ENCODE data around the gene AAMDC.
"Not testable (repeated sequence)": the region's sequence is repeated elsewhere in the genome, so short reads cannot be mapped to it uniquely, and the experiment has no call there.

The AAMDC gene

DNA sequence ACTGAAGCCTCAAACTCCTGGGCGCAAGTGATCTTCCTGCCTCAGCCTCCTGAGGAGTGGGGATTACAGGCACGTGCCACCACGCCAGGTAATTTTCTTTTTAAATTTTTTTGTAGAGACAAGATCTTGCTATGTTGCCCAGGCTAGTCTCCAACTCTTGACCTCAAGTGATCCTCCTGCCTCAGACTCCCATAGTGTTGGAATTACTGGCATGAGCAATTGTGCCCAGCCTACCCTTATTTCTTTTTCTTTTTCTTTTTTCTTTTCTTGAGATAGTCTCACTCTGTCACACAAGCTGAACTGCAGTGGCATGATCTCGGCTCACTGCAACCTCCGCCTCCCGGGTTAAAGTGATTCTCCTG, 63.9 kb downstream of the AAMDC start:
- DNase-seq (ENCODE audit: low read depth), result no peak

DNA sequence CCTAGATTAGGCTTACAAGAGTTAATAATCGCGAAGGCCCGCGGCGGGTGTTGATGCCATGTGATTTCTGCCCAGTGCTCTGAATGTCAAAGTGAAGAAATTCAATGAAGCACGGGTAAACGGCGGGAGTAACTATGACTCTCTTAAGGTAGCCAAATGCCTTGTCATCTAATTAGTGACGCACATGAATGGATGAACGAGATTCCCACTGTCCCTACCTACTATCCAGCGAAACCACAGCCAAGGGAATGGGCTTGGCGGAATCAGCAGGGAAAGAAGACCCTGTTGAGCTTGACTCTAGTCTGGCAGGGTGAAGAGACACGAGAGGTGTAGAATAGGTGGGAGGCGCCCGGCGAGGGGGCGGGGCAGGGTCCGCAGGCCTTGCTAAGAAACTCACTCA, 65.5 kb downstream of the AAMDC start:
- DNase-seq (ENCODE audit: low read depth), result no peak

- DNase-seq (ENCODE audit: low read depth), result not testable (repeated sequence)
Measured at GRCh38 chr11:77889045-77889444, 68.1 kb downstream of the AAMDC start.

DNA sequence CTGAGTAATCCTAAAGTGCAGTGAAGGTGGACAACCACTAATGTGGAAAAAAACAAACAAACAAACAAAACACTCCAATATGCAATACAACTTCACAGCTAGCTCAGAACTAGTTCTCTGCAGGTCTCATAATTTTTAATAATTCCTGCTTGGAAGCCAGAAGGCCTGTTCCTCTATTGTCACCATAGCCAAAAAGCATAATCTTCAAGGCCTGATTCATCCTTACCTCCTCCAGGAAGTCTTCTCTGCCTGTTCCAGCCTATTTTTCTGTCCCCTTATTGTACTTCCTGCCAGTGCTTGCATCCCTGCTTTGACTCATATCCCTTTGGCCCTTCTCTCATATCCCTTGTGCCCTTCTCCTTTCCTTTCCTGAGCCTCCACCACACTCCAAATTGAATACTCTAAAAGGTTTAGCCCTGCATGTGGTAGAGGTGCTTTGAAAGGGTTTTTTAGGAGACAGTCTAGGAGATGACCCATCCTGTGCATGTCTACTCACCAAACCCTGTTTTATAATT, 69.2 kb downstream of the AAMDC start:
- not testable (repeated sequence) for DNase-seq (ENCODE audit: low read depth)

GRCh38 chr11:77890619-77891056, 69.7 kb downstream of the AAMDC start:
- DNase-seq (ENCODE audit: low read depth), result not testable (repeated sequence)

DNA sequence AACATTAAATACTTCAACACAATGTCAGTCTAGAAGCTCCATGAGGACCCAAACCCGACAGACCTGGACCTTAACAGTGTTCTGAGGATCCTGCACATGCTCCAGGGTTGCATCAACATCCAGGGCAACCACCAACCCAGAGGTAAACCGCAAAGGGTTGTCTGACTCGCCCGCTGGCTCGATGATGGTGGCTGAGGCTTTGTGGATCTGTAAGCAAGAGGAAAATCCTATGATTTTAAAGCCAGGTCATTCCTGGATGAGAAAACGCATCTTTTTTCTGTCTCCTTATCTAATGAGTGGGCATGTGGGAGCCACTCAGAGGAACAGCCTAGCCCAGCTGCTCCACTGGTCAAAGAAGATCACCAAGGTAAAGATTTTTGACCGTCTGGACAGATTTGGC, 70.3 kb downstream of the AAMDC start:
- not testable (repeated sequence) for DNase-seq (ENCODE audit: low read depth)

DNA sequence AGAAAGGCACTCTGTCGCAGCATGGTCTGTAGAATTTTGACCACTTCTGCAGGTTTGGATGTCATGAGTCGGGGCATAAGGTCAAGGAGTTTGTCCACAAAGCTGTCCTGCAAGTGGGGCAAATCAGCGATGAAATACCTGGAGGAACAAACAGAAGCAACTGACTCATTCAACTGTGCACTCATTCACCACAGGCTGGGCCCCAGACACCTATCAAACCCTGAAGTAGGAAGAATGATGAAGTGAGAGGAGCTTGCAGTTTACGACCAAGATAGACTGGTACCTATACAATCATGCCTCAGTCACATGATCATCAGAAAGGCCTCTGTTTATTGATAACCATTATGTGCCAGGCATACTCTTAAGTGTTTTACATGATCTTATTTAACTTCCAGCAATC, 70.8 kb downstream of the AAMDC start:
- not testable (repeated sequence) for DNase-seq (ENCODE audit: low read depth)

GRCh38 chr11:77894949-77895348, 74.0 kb downstream of the AAMDC start:
- not testable (repeated sequence) for DNase-seq (ENCODE audit: low read depth)

DNA sequence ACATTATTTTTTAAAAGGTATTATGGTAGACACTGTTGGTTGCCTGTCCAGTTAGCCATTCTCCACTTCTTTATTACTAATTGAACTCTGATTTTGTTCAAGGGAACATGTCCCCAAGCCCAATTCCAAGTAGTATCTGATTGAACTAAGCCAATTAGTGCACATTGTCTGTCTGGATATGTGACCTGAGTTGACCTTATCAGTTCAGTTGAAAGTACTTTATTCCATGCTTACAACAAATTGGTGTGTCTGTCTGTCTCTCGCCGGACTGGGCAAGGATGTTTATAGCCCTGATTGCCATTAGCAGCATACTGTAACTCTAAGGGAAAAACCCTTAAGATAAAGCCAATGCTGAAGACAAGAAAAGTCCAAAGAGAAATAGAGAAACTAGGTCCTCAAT, 87.9 kb downstream of the AAMDC start:
- DNase-seq (ENCODE audit: low read depth), result no peak

DNA sequence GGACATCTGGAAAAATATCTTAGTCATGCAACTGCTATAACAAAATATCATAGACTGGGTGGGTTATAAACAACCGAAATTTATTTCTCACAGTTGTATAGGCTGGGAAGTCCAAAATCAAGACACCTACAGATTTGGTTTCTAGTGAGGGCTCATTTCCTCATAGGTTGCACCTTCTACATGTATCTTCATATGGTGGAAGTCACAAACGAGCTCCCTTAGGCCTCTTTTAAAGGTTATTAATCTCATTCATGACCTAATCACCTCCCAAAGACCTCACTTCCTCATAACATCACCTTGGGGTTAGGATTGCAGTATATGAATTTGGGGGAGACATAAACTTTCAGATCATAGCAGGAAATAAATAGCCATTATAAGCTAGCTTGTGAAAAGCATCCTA, 88.3 kb downstream of the AAMDC start:
- DNase-seq (ENCODE audit: low read depth), result no peak

DNA sequence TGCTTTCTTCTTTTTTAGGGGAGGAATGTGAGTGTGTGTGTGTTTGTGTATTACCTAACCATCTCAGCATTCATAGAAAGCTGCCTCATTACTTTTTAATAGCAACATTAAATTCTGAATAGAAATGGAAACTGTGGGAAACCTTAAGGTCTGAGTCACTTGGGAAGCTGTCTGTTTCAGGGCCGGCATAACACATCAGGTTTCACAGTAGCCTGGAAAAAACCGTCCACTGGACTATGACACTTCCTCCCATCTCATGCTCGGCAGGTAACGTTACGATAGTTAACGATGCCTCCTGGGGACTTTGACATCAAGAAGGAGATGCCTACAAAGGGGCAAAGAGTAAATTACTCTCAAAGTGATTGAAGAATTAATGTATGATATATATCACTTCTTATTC, 89.9 kb downstream of the AAMDC start:
- not testable (repeated sequence) for DNase-seq (ENCODE audit: low read depth)

DNA sequence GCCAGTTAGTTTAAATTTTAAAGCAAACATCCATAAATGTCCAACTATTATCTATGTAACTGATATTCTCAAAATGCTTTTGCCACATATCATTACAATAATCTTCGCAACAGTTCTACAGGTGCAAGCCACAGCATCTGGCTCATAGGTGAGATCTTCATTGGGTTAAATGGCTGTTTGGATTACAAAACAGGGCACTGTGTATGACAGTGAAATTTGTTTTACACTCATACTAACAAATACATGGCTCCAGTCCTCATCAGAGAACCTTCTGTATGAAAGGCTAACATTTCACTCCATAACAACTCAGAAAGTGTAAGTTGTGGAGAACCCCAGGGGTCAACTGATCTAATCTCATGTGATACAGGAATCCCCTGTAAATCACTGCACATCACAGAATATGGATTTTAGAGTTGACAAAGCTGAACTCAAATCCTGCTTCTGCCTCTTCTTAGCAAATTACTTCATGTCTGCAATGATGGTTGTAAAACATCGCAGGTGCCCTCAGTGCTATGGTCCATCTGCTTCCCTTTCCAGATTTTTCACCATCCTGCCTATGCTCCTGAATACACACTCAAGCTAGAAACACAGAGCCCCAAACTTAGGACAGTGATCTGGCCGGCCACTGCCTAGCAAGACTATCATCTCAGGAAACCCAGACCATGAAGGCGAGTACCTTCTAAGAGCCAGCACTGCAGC, 92.8 kb downstream of the AAMDC start:
- not testable (repeated sequence) for DNase-seq (ENCODE audit: low read depth)

GRCh38 chr11:77914307-77914791, 93.4 kb downstream of the AAMDC start:
- DNase-seq (ENCODE audit: low read depth), result peak; percentile 60

GRCh38 chr11:77917713-77918112, 96.8 kb downstream of the AAMDC start:
- DNase-seq (ENCODE audit: low read depth), result not testable (repeated sequence)

Data from non-pigmented ciliary epithelial cell (primary cell).